Renal pelvis (tissue), 4 donors: ENCODE data around the gene HPS5. TPM values are rescaled to one million over a fixed set of nuclear protein-coding genes. Genes with fewer than 3 reads are reported as not detected.

Experiments used
- DNase-seq: peaks from one replicate; pipeline ENCODE4 v3.0.0-alpha.2; 2013
- polyA plus RNA-seq, 3 donors: library from polyadenylated mRNA; unstranded; fragments of 120-200 nt; gene quantifications; one replicate each; pipeline ENCODE4 v1.2.1, GENCODE V29; 2013; ENCODE audit not compliant: insufficient read length in 3 of 3

Gene HPS5
- polyA plus RNA-seq, 3 donors: 19.9 to 26.0 (median 24.3) TPM

GRCh38 chr11:18321578-18321968 lies 367 bp downstream of the HPS5 start:
- peak; percentile 5 for DNase-seq

DNA sequence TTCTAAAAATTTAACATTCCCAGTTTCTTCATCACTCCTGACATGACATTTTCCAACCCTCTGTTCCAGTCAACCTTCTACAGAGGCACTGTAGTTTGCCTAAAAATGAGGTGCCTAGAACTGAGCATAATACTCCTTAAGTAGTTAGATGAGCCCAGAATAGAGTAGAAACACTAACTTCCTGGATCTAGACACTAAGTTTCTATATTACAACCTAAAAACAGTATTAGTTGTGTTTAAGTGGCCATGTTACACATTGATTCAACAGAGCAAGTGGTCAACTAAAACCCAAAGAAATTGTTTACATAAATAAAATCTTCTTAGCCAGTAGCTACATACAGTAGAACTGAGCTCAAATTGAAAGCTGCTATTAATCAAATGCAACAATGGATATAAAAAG lies 1.3 kb downstream of the HPS5 start:
- no peak for DNase-seq

DNA sequence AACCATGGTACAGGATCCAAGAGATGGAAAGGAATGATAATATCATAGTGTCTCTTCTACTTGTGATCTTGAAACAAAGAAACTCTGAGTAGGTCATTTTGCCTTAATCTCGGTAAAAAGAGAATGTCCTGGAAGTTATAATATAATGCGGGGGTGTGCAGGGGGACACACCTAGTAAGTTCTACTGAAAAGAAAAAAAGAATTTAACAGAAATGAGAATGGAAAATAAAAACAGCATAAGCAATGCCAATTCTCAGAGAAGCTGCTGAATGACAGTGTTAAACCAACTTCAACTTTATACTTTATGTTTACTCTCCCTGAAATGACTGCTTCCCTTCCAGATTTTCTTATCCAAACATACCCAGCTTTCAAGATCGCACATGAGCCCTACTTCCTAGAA lies 2.0 kb downstream of the HPS5 start:
- no peak for DNase-seq

DNA sequence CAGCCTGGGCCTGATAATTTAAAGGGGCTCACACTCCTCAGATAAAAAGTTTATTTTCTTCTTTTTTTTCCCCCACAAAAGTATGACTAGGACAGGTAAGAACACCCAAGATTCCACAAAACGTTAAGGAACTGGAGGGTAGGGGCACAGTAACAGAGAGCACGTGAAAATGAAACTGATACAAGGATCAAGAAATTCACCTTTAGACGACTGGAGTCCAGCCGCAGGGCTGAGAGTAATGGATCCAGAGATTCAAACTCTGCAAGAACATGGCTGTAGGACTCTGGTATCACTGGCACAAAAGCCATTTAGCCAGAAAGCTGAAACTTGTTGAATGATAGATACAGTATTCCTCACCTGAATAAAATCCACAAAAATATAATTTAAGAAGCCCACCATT lies 4.4 kb downstream of the HPS5 start:
- DNase-seq: no peak

- DNase-seq: no peak
These were observed 6.0 kb downstream of the HPS5 start for GRCh38 chr11:18315893-18316292.

- DNase-seq: no peak
These were observed 7.0 kb downstream of the HPS5 start for GRCh38 chr11:18314784-18315523.

- no peak for DNase-seq
These were observed 7.8 kb downstream of the HPS5 start for GRCh38 chr11:18313965-18314763.

DNA sequence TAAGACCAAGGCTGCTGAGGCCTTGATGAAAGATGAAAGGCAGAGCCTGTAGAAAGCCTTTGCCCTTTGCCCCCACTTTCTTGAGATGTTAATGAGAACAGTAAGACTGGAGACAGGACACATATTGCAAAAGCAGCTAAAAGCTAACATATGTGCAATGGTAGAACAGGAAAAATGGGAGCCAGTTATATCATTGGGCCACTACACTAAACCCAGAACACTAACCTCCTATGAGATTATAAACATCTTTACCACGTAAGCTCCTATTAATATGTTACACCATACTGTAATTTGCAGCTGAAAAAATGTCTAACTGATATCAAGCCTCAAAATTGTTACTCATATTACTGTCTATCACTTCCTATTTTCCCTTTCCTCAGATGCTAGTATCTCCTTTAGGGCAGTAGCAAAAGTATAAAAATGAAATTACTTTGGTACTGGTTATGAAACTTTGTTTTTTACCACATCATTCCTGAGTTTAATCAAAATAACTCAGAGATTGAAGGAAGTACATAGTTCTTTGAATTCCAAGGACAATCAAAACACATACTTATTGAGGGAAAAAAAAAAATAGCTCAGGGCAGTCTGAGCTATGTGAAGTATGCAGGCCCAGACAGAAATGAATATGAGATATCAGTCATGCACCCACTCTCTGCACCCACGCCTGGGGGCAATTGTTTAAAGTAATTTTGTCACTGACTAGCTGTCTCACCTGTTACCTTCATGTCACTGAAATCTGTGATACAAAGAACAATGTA lies 9.1 kb downstream of the HPS5 start:
- no peak for DNase-seq

DNA sequence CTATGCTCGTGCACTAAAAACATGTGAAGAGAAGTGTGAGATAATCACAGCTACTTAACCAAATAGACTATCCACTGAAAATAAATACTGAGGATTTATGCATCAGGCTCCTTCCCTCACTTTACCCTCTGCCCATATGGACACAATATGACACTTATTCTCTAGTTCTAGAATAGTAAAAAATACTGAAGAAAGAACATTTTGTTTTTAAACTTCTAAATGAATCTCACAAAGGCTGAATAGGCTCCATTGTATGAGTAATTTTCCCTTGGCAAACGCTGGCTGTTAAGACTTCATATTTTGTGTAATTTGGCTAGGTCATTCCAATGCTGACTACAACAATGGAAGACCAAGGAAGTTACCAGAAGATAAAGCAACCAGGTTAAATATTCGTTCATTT lies 9.9 kb downstream of the HPS5 start:
- DNase-seq: no peak

DNA sequence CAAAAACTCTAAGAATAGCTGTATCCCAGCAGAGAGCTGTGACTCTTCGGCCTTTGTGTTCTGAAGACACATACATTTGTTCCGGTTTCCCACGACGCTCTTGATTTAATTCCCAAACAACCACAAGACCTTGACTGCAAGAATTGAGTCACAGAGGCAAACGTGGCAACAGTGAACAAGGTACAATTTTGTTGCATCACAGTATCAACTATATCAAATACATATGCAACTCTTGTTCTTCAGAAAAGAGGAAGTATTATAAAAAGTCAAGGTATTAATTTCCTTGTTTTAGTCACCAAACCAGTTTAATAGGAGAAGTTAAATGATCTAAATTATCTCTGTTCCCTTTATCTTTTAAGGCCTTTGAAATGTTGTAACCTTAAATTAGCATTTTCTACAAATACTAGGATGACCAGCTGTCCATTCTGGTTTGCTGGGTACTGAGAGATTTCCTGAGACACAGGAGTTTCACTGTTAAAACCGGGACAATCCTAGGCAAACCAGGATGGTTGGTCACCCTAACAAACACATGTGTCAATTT lies 11.1 kb downstream of the HPS5 start:
- DNase-seq: no peak

GRCh38 chr11:18309691-18310090 lies 12.2 kb downstream of the HPS5 start:
- DNase-seq: no peak

GRCh38 chr11:18308242-18308641 lies 13.7 kb downstream of the HPS5 start:
- DNase-seq: no peak

- no peak for DNase-seq
These were observed 14.3 kb downstream of the HPS5 start for GRCh38 chr11:18307461-18308139.

DNA sequence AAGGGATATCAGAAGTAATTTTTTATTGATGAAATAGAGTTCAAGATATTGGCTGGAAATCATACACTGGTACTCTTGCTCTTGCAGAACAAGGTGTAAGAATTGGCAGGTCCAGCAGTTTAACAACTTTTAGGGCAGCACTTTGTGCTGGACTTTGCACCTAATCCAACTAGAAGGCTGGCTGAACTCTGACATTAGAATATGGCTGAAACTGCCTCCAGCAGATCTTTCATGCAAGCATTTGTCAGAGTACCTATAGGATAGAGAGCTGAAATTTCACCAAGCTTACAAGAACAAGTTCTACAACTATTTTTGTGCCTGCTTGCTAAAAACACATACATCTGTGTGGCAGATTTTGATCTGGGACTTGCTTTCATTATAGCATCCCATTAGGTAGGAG lies 17.2 kb downstream of the HPS5 start:
- DNase-seq: no peak

DNA sequence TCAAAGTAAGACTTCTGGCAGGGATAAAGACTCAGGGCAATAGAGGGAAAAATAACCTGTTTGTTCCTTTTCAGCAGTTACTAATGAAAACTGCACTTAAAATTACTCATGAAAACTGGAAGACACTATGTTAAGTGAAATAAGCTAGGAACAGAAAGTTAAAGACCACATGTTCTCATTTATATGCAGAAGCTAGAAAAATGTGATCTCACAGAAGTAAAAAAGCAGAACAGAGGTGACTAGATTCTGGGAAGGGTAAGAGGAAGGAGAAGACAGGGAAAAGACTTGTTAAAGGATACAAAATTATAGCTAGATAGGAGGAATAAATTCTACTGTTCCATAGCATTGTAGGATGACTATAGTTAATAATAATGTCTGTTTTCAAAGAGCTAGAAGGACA lies 22.2 kb downstream of the HPS5 start:
- no peak for DNase-seq

GRCh38 chr11:18295316-18295715 lies 26.6 kb downstream of the HPS5 start:
- DNase-seq: no peak

DNA sequence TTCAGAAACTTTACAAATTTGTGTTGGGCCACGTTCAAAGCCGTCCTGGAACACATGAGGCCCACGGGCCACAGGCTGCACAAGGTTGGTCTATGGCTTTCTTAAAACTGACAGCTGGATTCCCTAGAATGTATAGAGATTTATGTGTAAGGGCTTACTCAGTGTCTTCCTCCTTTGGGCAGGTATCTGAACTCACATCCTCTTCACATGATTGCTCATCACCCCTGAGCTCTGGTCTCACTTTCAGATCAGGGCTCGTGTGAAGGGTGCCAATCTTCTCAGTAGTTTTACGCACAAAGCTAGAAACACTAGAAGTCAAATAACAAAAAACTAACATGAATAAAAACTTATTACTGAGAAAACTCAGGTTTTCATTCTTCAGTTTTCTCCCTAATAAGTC lies 27.1 kb downstream of the HPS5 start:
- no peak for DNase-seq

- no peak for DNase-seq
These were observed 33.0 kb downstream of the HPS5 start for GRCh38 chr11:18288911-18289310.

GRCh38 chr11:18285841-18286240 lies 36.1 kb downstream of the HPS5 start:
- no peak for DNase-seq

GRCh38 chr11:18282626-18283025 lies 39.3 kb downstream of the HPS5 start:
- no peak for DNase-seq

DNA sequence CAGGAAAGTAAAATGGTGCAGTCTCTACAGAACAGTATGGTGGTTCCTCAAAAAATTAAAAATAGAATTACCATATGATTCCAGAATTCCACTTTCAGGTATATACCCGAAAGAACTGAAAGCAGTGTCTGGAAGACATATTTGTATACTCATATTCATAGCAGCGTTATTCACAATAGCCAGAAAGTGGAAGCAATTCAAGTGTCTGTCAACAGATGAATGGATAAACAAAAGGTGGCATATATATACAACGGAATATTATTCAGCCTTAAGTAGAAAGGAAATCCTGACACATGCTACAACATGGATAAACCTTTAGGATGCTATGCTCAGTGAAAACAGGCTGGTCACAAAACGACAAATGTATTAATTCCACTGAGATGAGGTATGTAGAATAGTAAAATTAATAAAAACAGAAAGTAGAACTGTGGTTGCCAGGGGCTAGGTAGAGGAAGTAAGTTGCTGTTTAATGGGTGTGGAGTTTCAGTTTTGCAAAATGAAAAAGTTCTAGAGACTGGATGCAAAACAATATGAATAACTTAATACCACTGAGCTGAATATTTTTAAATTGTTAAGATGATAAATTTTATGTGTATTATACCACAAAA lies 41.4 kb downstream of the HPS5 start:
- DNase-seq: no peak
